Measurements from ENCODE around the gene SLC25A23.

Gene SLC25A23

GRCh38 chr19:6479836-6480398 lies 20.3 kb upstream of the SLC25A23 start:
- H3K4me2 ChIP-seq (ENCODE audit: low read depth, low read length, poor library complexity, severe bottlenecking): peak overlapping the region; percentile 89

GRCh38 chr19:6478815-6479214 lies 19.2 kb upstream of the SLC25A23 start:
- H4K20me1 ChIP-seq (ENCODE audit: insufficient read depth, low read length, poor library complexity, severe bottlenecking): no peaks in the 10 kb centered on the region
- H3K4me3 ChIP-seq (ENCODE audit: low read length, poor library complexity, severe bottlenecking): no peak overlapping the region
- no peaks in the 10 kb centered on the region for H3K9me3 ChIP-seq (ENCODE audit: insufficient read depth, low read depth, low read length)
- TF ChIP-seq CTCF (conservative IDR thresholded peaks at IDR 0.05; ENCODE audit: low read length) (no peak), EZH2phosphoT487 (IDR thresholded peaks at IDR 0.05; ENCODE audit: borderline replicate concordance) (no peak)
- peaks cover 18% of the 10 kb centered on the region for H3K4me1 ChIP-seq (ENCODE audit: insufficient read depth, low read length, poor library complexity, severe bottlenecking)
- H3K9ac ChIP-seq (ENCODE audit: low read depth, low read length, poor library complexity, severe bottlenecking): no peak overlapping the region
- no peak overlapping the region for H3K4me2 ChIP-seq (ENCODE audit: low read depth, low read length, poor library complexity, severe bottlenecking)
- no peaks in the 10 kb centered on the region for H3F3A ChIP-seq (ENCODE audit: low read depth)
- no peaks in the 10 kb centered on the region for H3K36me3 ChIP-seq (ENCODE audit: insufficient read depth, low read length)
- H2AFZ ChIP-seq (ENCODE audit: low read length): no peak overlapping the region
- H3K27me3 ChIP-seq (ENCODE audit: insufficient read depth, low read length, poor library complexity, severe bottlenecking): no peaks in the 10 kb centered on the region
- peaks cover 22% of the 10 kb centered on the region; the same call in 1 of the 2 replicates for H3K79me2 ChIP-seq (ENCODE audit: insufficient read depth, low read length)
- H3K9me2 ChIP-seq (replicated peaks; ENCODE audit: low read depth, low read length): no peaks in the 10 kb centered on the region

More at GRCh38 chr19:6479836-6480398, 20.3 kb upstream of the SLC25A23 start:
- TF ChIP-seq CTCF (conservative IDR thresholded peaks at IDR 0.05; ENCODE audit: low read length) (no peak), EZH2phosphoT487 (IDR thresholded peaks at IDR 0.05; ENCODE audit: borderline replicate concordance) (no peak)
- no peaks in the 10 kb centered on the region for H3F3A ChIP-seq (ENCODE audit: low read depth)
- no peaks in the 10 kb centered on the region for H4K20me1 ChIP-seq (ENCODE audit: insufficient read depth, low read length, poor library complexity, severe bottlenecking)
- no peaks in the 10 kb centered on the region for H3K9me2 ChIP-seq (replicated peaks; ENCODE audit: low read depth, low read length)
- peaks cover 18% of the 10 kb centered on the region for H3K4me1 ChIP-seq (ENCODE audit: insufficient read depth, low read length, poor library complexity, severe bottlenecking)
- H3K79me2 ChIP-seq (ENCODE audit: insufficient read depth, low read length): peaks cover 22% of the 10 kb centered on the region; the same call in 1 of the 2 replicates
- H3K27me3 ChIP-seq (ENCODE audit: insufficient read depth, low read length, poor library complexity, severe bottlenecking): no peaks in the 10 kb centered on the region
- peak overlapping the region; percentile 41 for H3K9ac ChIP-seq (ENCODE audit: low read depth, low read length, poor library complexity, severe bottlenecking)
- H2AFZ ChIP-seq (ENCODE audit: low read length): no peak overlapping the region
- no peak overlapping the region for H3K4me3 ChIP-seq (ENCODE audit: low read length, poor library complexity, severe bottlenecking)
- H3K36me3 ChIP-seq (ENCODE audit: insufficient read depth, low read length): no peaks in the 10 kb centered on the region
- H3K9me3 ChIP-seq (ENCODE audit: insufficient read depth, low read depth, low read length): no peaks in the 10 kb centered on the region

- Histone ChIP-seq H3K36me3 (ENCODE audit: insufficient read depth, low read length) (no peaks in the 10 kb centered on the region), H3K9ac (ENCODE audit: low read depth, low read length, poor library complexity, severe bottlenecking) (no peak overlapping the region), H3K27me3 (ENCODE audit: insufficient read depth, low read length, poor library complexity, severe bottlenecking) (no peaks in the 10 kb centered on the region), H3F3A (ENCODE audit: low read depth) (no peaks in the 10 kb centered on the region), H3K4me2 (ENCODE audit: low read depth, low read length, poor library complexity, severe bottlenecking) (no peak overlapping the region), H4K20me1 (ENCODE audit: insufficient read depth, low read length, poor library complexity, severe bottlenecking) (no peaks in the 10 kb centered on the region), H3K4me3 (ENCODE audit: low read length, poor library complexity, severe bottlenecking) (no peak overlapping the region), H3K9me3 (ENCODE audit: insufficient read depth, low read depth, low read length) (no peaks in the 10 kb centered on the region), H2AFZ (ENCODE audit: low read length) (no peak overlapping the region), H3K4me1 (ENCODE audit: insufficient read depth, low read length, poor library complexity, severe bottlenecking) (peaks cover 12% of the 10 kb centered on the region), H3K79me2 (ENCODE audit: insufficient read depth, low read length) (peaks cover 22% of the 10 kb centered on the region; the same call in 1 of the 2 replicates), H3K9me2 (replicated peaks; ENCODE audit: low read depth, low read length) (no peaks in the 10 kb centered on the region)
- TF ChIP-seq CTCF (conservative IDR thresholded peaks at IDR 0.05; ENCODE audit: low read length): no peak
Measured at GRCh38 chr19:6476896-6477431, 17.4 kb upstream of the SLC25A23 start.
